GM12874 (cell line): ENCODE results near the gene PIK3AP1.

ENCODE experiments used
- CTCF ChIP-seq: IDR thresholded peaks from 2 replicates; pipeline ENCODE4 v1.5.1; 2011; ENCODE audit warnings: low read depth, mild to moderate bottlenecking, control low read depth, low read length, moderate library complexity; ENCODE audit not compliant: insufficient read depth

PIK3AP1 gene

GRCh38 chr10:96691761-96692160, 28.6 kb downstream of the PIK3AP1 start:
- no peak for TF ChIP-seq CTCF

DNA sequence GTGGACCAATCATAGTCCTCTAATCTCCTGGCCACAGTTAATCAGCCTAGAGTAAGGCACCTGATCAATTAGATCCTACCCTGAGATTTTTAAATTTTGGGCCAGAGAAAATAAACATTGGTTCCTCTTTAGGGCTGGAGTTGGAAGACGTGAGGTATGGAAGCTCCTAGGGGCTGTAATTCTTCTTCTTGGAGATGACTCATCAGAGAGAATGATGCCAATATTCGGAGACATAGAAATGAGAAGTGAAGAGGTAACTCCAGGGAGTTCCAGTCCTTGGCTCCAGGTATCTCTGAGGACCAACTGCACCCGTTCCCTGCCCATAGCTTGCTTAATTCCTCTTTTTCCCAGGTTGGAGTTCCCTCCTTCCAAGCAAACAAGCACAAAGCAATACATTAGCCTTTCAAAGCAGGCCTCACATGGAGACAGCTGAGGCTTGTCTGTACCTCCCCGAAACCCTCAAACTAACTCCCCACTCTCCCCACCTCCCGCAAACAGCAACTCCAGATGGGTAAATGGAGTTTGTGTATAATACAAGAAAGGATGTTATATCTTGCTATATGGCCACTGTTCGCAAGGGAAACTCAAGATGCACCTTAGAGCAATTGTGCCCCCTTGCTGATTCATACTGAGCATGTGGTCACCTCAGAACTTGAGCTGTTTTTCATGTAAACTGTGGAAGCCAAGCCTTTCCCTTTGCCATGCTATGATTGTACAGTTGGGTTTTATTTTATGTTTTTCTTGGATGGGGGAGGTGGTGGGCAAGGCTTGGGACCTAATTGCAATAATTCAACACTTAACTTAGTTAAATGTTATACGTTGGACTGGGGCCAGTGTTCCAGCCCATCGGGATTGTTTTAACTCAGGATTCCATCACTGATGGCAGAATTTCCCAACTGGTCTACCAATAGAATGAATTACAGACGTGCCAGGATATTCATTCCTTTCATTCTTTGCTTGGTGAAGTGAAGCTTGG, 29.3 kb downstream of the PIK3AP1 start:
- TF ChIP-seq CTCF = no peak

DNA sequence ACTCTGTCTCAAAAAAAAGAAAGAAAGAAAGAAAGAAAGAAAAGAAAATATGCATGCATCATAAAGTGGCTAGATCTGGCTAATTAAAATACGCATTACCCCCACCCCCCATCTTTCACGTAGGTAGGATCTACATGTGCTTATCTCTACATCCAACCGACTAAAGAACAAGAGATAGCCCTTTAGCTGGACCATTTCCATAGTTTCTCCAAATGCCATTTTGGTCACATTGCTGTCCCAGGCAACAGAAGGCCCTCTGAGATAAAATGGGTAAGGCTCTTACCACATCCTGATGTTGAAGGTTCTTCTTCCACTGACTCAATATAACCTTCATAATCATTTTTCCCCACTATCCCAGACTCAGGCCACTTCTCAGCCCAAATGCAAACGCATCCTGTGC, 31.5 kb downstream of the PIK3AP1 start:
- TF ChIP-seq CTCF = no peak

GRCh38 chr10:96687317-96688012, 32.8 kb downstream of the PIK3AP1 start:
- TF ChIP-seq CTCF = no peak

- no peak for TF ChIP-seq CTCF
Measured at GRCh38 chr10:96686514-96686913, 33.8 kb downstream of the PIK3AP1 start.

- no peak for TF ChIP-seq CTCF
Measured at GRCh38 chr10:96685306-96685705, 35.0 kb downstream of the PIK3AP1 start.

DNA sequence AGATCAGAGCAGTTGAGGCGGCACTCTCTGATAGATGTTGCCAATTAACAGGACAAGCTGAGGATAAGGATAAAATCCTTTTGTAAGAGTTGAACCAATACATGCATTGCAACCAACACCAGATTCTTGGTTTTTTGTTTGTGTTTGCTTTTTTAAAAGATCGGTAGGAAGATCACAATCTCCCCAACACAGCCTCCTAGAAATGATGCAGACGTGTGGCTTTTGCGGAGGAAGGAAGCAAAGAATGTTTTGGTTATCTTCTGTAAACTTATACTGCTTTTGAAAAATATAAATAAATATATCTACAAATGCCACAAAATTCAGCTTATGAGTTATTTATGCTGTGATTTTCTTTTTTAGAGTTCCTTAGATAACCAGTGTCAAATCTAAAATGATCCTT, 35.5 kb downstream of the PIK3AP1 start:
- TF ChIP-seq CTCF = no peak
